Epithelial cell of proximal tubule (primary cell): ENCODE measurements around the gene ADAM12. TPM values are rescaled to one million over a fixed set of nuclear protein-coding genes. Genes with fewer than 3 reads are reported as not detected.

Experiments
- DNase-seq: peaks from one replicate; pipeline ENCODE4 v3.0.0-alpha.2; 2011; ENCODE audit warnings: low read depth
- H3K4me3 ChIP-seq: 2 replicates; pipeline ENCODE4 v1.5.1; 2011; ENCODE audit warnings: low read depth, mild to moderate bottlenecking, low read length
- total RNA-seq: library from RNA; depleted of rRNA; stranded (reverse); fragments of >200 nt; gene quantifications from 2 replicates; pipeline ENCODE4 v1.2.3, GENCODE V29; 2015
- TF ChIP-seq, protein P1 (sequence below): conservative IDR thresholded peaks from 2 replicates; pipeline ENCODE4 v1.5.1; 2012; ENCODE audit warnings: low read depth, mild to moderate bottlenecking, low read length

The ADAM12 gene
- total RNA-seq, 1 donor from 2014 or later, result 3.2 TPM

- H3K4me3 ChIP-seq, result no peak overlapping the region
- TF ChIP-seq, protein P1, sequence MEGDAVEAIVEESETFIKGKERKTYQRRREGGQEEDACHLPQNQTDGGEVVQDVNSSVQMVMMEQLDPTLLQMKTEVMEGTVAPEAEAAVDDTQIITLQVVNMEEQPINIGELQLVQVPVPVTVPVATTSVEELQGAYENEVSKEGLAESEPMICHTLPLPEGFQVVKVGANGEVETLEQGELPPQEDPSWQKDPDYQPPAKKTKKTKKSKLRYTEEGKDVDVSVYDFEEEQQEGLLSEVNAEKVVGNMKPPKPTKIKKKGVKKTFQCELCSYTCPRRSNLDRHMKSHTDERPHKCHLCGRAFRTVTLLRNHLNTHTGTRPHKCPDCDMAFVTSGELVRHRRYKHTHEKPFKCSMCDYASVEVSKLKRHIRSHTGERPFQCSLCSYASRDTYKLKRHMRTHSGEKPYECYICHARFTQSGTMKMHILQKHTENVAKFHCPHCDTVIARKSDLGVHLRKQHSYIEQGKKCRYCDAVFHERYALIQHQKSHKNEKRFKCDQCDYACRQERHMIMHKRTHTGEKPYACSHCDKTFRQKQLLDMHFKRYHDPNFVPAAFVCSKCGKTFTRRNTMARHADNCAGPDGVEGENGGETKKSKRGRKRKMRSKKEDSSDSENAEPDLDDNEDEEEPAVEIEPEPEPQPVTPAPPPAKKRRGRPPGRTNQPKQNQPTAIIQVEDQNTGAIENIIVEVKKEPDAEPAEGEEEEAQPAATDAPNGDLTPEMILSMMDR, result no peak
- DNase-seq, result no peak
Measured at GRCh38 chr10:126223512-126224067, 164.7 kb downstream of the ADAM12 start.

- H3K4me3 ChIP-seq, result no peak overlapping the region
- DNase-seq, result no peak
- TF ChIP-seq, protein P1, result no peak
Measured at GRCh38 chr10:126222736-126223511, 165.4 kb downstream of the ADAM12 start.

DNA sequence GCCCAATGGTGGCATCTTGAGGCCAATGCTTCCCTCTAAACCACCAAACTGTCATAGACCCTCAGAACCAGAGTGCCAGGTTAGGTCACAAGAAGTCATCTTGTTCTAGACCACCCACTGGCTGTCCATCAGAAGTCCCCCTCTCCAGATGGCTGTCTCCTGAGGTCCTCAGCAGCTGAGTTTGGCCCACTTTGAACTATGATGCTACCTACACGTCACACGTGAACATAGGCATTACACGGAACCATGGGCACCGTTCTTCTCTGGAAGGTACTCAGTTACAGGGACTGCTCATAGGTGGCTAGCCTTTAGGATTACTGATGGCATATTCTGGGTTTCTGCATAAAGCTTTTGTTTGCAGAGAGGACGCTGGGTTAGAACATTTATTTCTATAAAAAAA lies 166.4 kb downstream of the ADAM12 start:
- DNase-seq, result no peak
- TF ChIP-seq, protein P1, result no peak
- no peak overlapping the region for H3K4me3 ChIP-seq

DNA sequence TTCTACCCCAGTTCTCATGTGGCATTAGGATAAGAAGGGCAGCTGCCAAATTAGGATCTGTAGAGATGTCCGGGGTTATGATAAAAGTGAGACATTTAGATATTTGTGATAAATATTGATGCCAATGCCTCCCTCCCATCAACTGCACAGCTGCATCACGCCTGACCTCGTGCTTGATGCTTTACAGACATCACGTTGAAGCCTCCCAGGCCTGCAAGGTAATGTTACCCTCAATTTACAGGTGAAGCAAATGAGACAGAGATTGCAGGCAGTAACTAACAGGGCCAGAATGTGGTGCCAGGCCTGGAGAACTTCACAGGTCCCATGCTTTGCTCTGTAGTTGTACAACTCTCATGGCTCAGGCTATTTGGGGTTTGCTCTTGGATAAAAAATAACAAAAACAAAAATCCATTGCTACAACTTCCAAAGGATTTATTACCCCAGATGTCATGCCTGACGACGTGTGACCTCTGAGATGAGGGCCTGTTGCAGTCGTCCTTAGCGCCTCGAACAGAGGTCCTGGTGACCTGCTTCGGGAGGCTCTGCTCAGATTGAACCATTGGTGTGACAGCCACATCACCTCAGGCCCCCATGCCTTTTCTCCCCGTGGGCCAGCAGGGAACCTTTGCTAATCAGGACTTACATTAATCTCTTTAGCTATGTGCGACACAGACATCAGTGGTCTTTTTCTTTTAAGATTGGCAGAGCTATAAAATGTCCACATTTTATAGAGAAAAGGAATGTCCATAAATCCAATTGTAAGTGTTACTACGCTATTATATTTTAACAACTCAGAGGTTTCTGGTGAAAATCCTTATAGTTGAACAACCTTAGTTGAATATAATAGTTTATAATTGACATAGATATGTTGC lies 169.3 kb downstream of the ADAM12 start:
- H3K4me3 ChIP-seq, result no peak overlapping the region
- TF ChIP-seq, protein P1, result no peak
- DNase-seq, result no peak

GRCh38 chr10:126218174-126218573 lies 170.1 kb downstream of the ADAM12 start:
- TF ChIP-seq, protein P1, result no peak
- DNase-seq, result no peak
- H3K4me3 ChIP-seq, result no peak overlapping the region

- DNase-seq, result no peak
- no peak overlapping the region for H3K4me3 ChIP-seq
- TF ChIP-seq, protein P1, result no peak
Measured at GRCh38 chr10:126216632-126216961, 171.7 kb downstream of the ADAM12 start.
